NT2/D1 (cell line): Measurements from ENCODE around the gene GPR157.

Experiments used
- DNase-seq: peaks from one replicate; pipeline ENCODE4 v3.0.0-alpha.2; 2011; ENCODE audit warnings: low read depth, low spot score
- H3K27me3 ChIP-seq: 2 replicates; pipeline ENCODE4 v1.6.0; 2011; ENCODE audit warnings: mild to moderate bottlenecking; ENCODE audit not compliant: insufficient read length, insufficient read depth
- H3K36me3 ChIP-seq: 2 replicates; pipeline ENCODE4 v1.6.1; 2011; ENCODE audit warnings: mild to moderate bottlenecking, low read length, mixed read lengths; ENCODE audit not compliant: insufficient read depth, insufficient read length
- H3K4me1 ChIP-seq: 2 replicates; pipeline ENCODE4 v1.5.1; 2011; ENCODE audit not compliant: insufficient read depth, insufficient read length
- H3K4me3 ChIP-seq: 2 replicates; pipeline ENCODE4 v1.5.1; 2011; ENCODE audit warnings: low read depth; ENCODE audit not compliant: insufficient read length
- H3K9ac ChIP-seq: 2 replicates; pipeline ENCODE4 v1.6.0; 2011; ENCODE audit warnings: low read depth; ENCODE audit not compliant: insufficient read length
- H3K9me3 ChIP-seq: 2 replicates; pipeline ENCODE4 v1.5.1; 2011; ENCODE audit warnings: mild to moderate bottlenecking, low read length; ENCODE audit not compliant: insufficient read depth
- SUZ12 ChIP-seq: IDR thresholded peaks from 2 replicates; pipeline ENCODE4 v1.6.1; 2011; ENCODE audit not compliant: insufficient read length, insufficient read depth; ENCODE audit errors: extremely low read depth
- YY1 ChIP-seq: IDR thresholded peaks from 2 replicates; pipeline ENCODE4 v1.6.1; 2011; ENCODE audit not compliant: insufficient read length, insufficient read depth
- ZNF274 ChIP-seq: IDR thresholded peaks from 2 replicates; pipeline ENCODE4 v1.6.1; 2011; ENCODE audit warnings: mild to moderate bottlenecking, low read depth, low read length

GPR157 gene

DNA sequence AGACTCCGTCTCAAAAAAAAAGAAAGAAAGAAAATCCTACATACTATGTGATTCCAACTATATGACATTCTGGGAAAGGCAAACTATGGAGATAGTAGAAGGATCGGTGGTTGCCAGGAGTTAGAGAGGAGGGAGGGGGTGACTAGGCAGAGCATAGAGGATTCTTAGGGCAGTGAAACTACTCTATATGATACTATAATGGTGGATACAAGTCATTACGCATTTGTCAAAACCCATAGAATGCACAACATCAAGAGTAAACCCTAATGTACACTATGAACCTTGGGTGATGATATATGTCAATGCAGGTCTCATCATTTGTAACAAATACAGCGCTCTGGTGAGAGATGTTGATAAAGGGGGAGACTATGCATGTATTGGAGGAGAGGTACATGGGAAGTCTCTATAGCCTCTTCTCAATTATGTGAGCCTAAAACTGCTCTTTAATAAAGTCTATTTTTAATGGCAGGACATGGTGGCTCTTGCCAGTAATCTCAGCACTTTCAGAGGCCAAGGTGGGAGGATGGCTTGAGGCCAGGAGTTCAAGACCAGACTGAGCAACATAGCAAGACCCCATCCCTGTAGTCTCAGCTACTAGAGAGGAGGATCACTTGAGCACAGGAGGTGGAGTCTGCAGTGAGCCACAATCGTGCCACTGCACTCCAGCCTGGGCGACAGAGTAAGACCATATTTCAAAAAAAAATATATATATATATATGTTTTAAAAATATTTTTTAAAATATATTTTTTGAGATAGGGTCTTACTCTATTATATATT lies 76.4 kb downstream of the GPR157 start:
- H3K36me3 ChIP-seq, result no peaks in the 10 kb centered on the region
- no peak overlapping the region for H3K9ac ChIP-seq
- H3K9me3 ChIP-seq, result no peaks in the 10 kb centered on the region
- DNase-seq, result no peak
- no peaks in the 10 kb centered on the region for H3K27me3 ChIP-seq
- no peak for TF ChIP-seq ZNF274
- no peak for TF ChIP-seq SUZ12
- no peak for TF ChIP-seq YY1
- H3K4me1 ChIP-seq, result no peaks in the 10 kb centered on the region
- H3K4me3 ChIP-seq, result no peak overlapping the region

DNA sequence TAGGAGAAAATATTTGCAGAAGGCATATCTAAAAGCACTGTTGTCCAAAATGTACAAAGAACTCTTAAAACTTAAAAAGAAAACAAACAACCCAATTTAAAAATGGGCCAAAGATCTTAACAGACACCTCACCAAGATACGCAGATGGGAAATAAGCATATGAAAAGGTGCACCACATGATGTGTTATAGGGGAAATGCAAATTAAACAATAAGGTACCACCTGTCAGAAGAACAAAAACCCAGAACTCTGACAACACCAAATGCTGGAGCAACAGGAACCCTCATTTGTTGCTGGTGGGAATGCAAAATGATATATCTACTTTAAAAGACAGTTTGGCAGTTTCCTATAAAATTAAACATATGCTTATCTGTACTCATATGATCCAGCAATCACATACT lies 77.5 kb downstream of the GPR157 start:
- Histone ChIP-seq H3K36me3 (no peaks in the 10 kb centered on the region), H3K4me1 (no peaks in the 10 kb centered on the region), H3K9ac (no peak overlapping the region), H3K27me3 (no peaks in the 10 kb centered on the region), H3K4me3 (no peak overlapping the region), H3K9me3 (no peaks in the 10 kb centered on the region)
- DNase-seq, result no peak
- TF ChIP-seq SUZ12 (no peak), YY1 (no peak), ZNF274 (no peak)

DNA sequence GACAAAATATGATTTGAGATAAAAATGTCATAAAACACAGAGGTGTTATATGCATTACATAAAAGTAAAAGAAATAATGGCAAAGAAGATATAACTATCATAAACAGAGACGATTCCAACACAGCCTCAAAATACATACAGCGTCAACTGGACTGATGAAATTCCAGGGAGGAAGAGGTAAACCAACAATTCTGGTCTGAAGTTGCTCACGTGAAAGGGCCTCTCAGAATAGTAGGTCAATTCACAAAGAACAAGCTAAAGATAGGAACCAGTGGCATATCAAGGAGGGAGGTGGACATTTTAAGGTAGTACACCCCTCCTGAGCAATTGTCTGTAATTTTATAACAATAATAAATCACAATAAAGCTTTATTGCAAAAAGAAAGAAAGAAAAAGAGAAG lies 78.1 kb downstream of the GPR157 start:
- no peak for DNase-seq
- Histone ChIP-seq H3K4me3 (no peak overlapping the region), H3K27me3 (no peaks in the 10 kb centered on the region), H3K36me3 (no peaks in the 10 kb centered on the region), H3K9ac (no peak overlapping the region), H3K9me3 (no peaks in the 10 kb centered on the region), H3K4me1 (no peaks in the 10 kb centered on the region)
- TF ChIP-seq ZNF274, result no peak
- TF ChIP-seq SUZ12, result no peak
- no peak for TF ChIP-seq YY1
